ENCODE measurements around the gene CYB561.

CYB561 gene

DNA sequence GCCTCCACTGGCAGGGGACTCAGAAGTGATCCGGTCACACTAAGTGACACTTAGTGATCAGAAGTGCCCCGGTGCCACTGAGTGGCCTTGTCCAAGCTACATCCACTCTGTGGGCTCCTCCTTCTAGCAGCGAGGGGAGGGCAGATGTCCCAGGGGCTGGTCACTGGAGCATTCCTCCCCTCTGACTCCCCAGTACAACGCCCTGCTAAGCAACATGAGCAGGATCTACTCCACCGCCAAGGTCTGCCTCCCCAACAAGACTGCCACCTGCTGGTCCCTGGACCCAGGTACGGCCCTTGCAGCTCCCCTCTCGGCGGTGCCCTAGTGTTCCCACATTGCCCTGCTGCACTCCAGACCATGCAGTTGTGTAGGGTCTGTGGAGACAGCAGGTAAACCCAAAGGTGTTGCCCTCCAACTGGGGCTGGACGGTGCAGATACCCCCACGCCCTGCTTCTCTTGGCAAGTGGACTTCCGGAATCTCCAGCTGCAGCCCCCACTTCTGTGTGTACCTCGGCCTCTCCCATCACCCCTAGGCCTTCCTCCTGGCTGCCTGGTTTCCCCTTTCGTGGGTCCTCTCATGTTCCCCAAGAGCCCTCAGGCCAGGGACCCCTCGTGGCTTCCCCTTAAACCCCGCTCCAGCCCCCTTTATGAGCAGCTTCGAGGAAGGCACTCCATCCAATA is 32.8 kb upstream of the CYB561 start:
- Mint-ChIP-seq H3K9me3 (no peaks in the 10 kb centered on the region), H3K36me3 (ENCODE audit: low read depth) (no peaks in the 10 kb centered on the region), H3K4me1 (peaks cover 26% of the 10 kb centered on the region), H3K4me3 (peak overlapping the region; percentile 57), H3K27me3 (ENCODE audit: low read depth, poor library complexity) (peaks cover 50% of the 10 kb centered on the region), H3K27ac (no peak overlapping the region)
- TF ChIP-seq, protein P1, sequence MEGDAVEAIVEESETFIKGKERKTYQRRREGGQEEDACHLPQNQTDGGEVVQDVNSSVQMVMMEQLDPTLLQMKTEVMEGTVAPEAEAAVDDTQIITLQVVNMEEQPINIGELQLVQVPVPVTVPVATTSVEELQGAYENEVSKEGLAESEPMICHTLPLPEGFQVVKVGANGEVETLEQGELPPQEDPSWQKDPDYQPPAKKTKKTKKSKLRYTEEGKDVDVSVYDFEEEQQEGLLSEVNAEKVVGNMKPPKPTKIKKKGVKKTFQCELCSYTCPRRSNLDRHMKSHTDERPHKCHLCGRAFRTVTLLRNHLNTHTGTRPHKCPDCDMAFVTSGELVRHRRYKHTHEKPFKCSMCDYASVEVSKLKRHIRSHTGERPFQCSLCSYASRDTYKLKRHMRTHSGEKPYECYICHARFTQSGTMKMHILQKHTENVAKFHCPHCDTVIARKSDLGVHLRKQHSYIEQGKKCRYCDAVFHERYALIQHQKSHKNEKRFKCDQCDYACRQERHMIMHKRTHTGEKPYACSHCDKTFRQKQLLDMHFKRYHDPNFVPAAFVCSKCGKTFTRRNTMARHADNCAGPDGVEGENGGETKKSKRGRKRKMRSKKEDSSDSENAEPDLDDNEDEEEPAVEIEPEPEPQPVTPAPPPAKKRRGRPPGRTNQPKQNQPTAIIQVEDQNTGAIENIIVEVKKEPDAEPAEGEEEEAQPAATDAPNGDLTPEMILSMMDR (IDR thresholded peaks at IDR 0.05) = peak; percentile 71
- DNase-seq = peak; percentile 79

DNA sequence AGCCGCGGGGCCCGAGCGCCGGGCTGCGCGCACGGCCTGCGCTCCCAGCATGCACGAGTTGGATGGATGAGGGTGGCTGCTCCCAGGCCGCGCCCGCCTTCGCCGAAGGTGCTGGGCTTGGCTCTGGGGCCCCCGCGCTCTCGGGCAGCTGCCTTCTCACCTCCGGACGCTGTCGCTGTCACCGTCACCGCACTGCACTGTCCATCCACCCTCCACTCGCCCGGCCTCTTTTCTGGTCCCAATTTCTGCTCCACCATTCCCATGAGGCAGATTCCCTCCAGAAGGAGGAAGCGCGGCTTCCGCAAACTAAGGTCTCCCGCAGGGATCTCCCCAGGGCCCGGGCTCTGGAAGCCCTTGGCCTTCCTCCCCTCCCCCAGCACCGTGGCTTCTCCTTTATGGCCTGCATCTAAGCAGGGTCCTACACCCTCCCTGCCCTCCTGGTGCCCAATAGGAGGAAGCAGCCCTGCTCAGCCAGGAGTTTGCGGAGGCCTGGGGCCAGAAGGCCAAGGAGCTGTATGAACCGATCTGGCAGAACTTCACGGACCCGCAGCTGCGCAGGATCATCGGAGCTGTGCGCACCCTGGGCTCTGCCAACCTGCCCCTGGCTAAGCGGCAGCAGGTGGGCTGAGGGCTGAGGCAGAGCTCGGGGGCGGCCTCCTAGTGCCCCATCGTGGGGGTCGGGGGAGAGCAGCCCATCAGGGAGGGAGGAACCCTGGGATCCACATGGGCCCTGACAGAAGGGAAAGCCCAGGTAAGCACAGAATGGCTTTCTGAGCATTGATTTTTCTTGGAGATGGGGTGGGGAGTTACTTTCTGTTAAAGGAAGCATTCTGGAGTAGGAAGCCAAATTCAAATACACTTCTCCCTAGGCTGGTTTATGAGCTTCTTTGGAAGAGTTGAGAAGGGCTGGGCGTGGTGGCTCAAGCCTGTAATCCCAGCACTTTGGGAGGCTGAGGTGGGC is 31.7 kb upstream of the CYB561 start:
- Mint-ChIP-seq H3K36me3 (ENCODE audit: low read depth) (no peaks in the 10 kb centered on the region), H3K27ac (no peak overlapping the region), H3K4me1 (peaks cover 26% of the 10 kb centered on the region), H3K9me3 (no peaks in the 10 kb centered on the region), H3K27me3 (ENCODE audit: low read depth, poor library complexity) (peaks cover 61% of the 10 kb centered on the region), H3K4me3 (peak overlapping the region; percentile 86)
- no peak for DNase-seq
- TF ChIP-seq, protein P1 (IDR thresholded peaks at IDR 0.05) = no peak

DNA sequence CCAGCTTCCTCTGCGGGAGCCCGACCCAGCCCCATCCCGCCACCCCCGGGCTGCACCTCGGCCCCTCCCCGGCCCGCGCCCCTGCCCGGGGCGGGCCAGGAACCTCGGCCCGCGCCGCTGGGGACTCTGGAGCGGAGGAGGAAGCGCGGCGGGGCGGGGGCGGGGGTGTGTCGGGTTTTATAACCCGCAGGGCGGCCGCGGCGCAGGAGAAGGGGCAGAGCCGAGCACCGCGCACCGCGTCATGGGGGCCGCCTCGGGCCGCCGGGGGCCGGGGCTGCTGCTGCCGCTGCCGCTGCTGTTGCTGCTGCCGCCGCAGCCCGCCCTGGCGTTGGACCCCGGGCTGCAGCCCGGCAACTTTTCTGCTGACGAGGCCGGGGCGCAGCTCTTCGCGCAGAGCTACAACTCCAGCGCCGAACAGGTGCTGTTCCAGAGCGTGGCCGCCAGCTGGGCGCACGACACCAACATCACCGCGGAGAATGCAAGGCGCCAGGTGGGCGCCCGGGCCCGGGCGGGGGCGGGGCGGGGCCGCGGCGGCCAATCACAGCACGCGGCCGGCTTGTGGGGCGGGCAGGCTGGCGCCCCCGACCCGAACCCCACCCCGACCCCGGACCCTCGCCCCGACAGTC is 30.9 kb upstream of the CYB561 start, which contains the start of gene ACE:
ACE (plus strand) TSS at position 208 of the 626 bp plus-strand sequence; CDS start at position 242, 34 bp downstream.
- Mint-ChIP-seq H3K27me3 (ENCODE audit: low read depth, poor library complexity) (peaks cover 69% of the 10 kb centered on the region), H3K36me3 (ENCODE audit: low read depth) (no peaks in the 10 kb centered on the region), H3K9me3 (no peaks in the 10 kb centered on the region), H3K4me1 (peaks cover 26% of the 10 kb centered on the region), H3K4me3 (peak within 1 kb of the TSS; percentile 86), H3K27ac (no peak within 1 kb of the TSS)
- DNase-seq = peak; percentile 66
- TF ChIP-seq, protein P1 (IDR thresholded peaks at IDR 0.05) = no peak

DNA sequence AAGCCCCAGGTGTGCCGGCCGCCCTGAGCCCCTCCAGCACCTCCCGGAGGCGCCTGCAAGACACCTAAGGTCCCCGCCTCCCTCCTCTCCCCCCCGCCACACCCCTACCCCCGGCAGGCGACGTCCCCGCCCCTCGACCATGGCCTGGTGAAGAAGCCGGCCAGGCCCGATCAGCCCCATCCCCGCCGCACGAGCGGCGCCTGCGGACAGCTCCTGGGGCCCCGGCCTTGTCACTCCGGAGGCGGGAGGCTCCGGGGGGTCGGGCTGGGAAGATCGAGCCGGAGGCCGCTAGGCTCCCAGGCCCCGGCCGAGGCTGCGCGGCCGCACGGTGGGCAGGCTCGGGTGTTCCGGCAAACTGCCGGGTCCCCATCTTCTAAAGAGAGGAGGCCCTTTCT is 30.4 kb upstream of the CYB561 start:
- DNase-seq = peak; percentile 71
- Mint-ChIP-seq H3K27me3 (ENCODE audit: low read depth, poor library complexity) (peaks cover 73% of the 10 kb centered on the region), H3K27ac (no peak overlapping the region)

More for the DNA sequence above, 30.4 kb upstream of the CYB561 start:
- H3K4me3 Mint-ChIP-seq = peak overlapping the region; percentile 74
- H3K9me3 Mint-ChIP-seq = no peaks in the 10 kb centered on the region
- peaks cover 26% of the 10 kb centered on the region for H3K4me1 Mint-ChIP-seq
- no peaks in the 10 kb centered on the region for H3K36me3 Mint-ChIP-seq (ENCODE audit: low read depth)
- TF ChIP-seq, protein P1 (IDR thresholded peaks at IDR 0.05) = no peak
